ENCODE data around the gene FTO.

- TF ChIP-seq CTCF (IDR thresholded peaks at IDR 0.05) (peak in 1 of 7 experiments; percentile 15), POLR2A (IDR thresholded peaks at IDR 0.05) (no peak)
Measured at GRCh38 chr16:54062361-54063278, 358.7 kb downstream of the FTO start.
